GM21786 (cell line): ENCODE data around the gene MINDY4.

Source experiments
- ATAC-seq: cut with Tn5 transposase; IDR thresholded peaks from one replicate; pipeline ENCODE4 v1.9.1; 2021; ENCODE audit not compliant: unreplicated experiment

The MINDY4 gene

DNA sequence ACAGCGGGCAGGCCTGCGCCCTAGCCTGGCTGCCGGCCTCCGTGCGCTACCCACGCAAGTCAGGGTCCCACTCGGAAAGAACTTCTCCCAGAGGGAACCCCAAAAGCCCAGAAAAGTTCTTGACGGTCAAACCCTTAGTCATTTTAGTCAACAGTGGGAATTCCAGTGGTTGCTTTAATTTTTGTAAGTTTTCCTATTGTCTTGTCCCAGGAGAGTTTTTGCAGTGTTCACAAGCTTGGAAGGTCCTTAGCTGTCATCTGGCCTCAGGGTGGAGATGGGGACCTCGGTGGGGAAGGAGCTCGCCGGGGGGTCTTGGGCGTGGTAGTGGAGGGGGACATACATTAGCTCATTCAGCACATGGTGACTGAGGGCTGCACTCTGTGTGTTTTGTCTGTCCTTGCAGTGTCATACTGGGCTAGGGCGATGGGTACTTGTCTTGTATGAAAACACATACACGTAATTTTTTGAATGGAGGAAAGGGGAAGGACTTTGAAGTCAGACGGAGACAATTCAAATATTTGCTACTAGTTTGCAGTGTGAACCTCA, 736 bp downstream of the MINDY4 start:
- ATAC-seq, result peak; percentile 16

GRCh38 chr7:30772984-30773383, 1.8 kb downstream of the MINDY4 start:
- ATAC-seq, result no peak

DNA sequence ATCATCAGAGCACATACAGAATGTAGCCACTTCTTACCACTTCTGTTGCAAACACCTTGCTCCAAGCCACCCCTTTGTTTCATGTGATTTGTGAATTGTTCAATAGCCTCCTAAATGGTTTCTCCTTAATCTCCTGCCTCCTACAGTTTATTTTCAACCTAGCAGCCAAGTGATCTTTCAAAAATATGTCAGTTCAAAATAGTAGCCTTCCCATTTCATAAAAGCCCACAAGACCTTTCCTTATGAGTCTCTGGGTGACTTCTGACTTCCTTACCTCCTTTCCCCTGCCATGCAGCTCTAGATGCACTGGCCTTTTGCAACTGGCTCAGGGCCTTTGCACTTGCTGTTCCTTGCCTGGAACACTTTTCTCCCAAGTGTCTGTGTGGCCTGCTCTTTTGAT, 4.8 kb downstream of the MINDY4 start:
- ATAC-seq, result no peak

DNA sequence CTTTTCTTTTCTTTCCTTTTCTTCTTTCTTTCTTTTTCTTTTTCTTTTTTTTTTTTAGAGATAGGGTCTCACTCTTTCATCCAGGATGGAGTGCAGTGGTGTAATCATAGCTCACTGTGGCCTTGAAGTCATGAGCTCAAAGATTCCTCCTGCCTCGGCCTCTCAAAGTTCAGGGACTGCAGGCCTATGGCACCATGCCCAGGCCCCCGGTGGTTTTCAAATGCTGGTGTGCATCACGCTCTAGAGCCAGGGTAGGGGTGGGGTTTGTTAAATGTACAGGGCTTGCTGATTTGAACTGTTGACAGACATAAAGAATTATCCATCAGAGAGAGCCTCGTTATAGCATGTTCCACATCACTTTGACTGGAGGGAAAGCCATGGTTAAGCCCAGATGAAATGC, 5.8 kb downstream of the MINDY4 start:
- ATAC-seq, result no peak

GRCh38 chr7:30778255-30779025, 7.2 kb downstream of the MINDY4 start:
- no peak for ATAC-seq

DNA sequence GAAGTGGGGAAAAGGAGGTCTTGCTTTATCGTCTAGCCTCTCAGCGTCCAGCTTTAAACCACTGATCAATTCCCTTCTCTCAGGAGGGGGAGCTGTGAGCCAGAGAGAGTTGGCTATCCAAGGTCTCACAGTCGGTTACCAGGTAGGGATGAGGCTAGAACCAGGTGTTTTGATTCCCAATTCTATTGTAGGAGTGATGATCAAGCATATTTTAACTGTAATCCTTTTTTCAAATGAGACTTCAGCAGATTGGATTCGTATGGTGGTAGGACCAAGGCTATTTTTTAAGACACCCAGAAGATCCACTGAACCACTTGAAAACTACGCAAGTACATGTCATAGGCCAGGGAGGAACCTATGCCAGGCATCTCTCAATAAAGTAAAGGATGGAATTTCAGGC, 8.4 kb downstream of the MINDY4 start:
- no peak for ATAC-seq

DNA sequence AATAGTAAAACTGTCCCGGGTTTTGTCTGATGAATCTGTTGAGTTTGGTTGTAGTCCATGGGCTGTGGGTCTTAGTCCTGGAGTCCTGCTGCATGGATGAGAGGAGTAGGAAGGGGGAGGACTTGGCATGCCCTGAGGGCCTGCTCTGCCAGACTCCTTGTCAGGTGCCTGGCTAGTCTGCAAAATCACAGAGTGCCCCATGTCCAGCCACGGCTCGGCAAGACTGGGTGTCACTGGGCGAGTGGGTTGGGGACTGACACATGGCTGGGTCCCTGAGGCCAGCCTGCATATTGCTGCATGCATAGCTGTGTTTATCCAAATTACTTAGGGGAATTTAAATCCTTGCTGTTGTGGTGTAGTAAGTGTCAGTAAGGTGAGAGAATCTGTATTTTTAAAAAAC, 9.7 kb downstream of the MINDY4 start:
- no peak for ATAC-seq

DNA sequence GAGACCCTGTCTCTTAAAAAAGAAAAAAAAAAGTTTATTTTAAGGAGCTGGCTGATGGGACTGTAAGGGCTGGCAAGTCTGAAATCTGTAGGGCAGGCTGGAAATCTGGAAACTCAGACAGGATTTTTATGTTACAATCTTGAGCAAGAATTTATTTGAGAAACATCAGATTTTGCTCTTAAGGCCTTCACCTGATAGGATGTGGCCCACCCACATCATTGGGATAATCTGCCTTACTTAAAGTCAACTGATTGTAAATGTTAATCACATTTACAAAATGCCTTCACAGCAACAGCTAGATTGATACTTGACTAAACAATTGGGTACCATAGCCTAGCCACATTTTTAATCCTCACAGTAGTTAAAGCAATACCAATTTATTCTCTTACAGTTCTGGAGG, 11.5 kb downstream of the MINDY4 start:
- ATAC-seq, result no peak

GRCh38 chr7:30785786-30786185, 14.6 kb downstream of the MINDY4 start:
- ATAC-seq, result no peak

DNA sequence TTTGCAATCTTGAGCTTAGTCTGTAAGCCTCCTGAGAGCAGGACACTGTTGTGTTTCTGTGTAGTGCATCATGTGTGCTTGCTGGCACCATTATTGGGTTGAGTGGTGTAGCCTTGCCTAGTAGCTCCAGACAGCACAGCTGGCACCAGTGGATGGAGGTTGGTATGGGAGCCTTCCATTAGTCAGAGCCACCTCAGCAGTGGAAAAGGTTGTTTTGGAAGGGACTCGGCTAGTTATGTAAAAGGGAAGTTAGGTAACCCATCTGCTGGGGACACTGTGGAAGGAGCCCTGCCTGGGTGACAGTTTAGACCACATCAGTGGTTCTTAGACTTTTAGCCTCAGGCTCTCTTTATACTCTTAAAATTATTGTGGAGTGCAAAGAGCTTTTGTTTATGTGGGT, 16.3 kb downstream of the MINDY4 start:
- ATAC-seq, result no peak

DNA sequence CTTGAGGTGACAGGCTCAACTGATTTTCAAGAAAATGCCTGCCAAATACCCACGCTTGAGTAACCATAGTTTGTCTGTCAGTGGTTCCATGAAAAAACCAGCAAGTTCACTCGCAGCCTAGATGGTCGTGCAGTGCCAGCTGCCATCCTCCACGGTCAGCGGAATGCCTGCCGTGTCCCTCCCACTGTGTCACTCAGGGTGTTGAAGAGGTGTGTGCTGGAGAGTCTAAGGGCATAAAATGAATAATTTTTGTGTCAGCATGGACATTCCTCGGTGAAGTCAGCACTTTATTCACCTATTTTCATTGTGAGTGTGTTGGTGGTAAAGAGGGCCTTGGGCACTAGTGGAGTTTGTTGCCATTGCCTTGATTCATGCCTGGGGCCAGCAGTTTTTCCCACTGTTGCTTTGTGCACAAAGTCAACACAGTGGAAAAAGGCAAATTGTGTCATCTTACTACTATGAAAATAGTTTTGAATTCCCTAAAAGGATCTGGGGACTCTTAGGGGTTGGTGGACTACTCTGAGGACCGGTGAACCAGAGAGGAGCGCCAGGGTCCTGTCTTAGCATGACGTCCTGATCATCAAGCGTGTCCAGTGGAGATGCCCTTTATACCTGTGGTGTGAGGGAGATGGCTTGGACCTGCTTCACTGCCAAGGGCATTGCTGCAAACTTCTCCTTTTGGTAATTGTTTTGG, 17.6 kb downstream of the MINDY4 start:
- no peak for ATAC-seq

DNA sequence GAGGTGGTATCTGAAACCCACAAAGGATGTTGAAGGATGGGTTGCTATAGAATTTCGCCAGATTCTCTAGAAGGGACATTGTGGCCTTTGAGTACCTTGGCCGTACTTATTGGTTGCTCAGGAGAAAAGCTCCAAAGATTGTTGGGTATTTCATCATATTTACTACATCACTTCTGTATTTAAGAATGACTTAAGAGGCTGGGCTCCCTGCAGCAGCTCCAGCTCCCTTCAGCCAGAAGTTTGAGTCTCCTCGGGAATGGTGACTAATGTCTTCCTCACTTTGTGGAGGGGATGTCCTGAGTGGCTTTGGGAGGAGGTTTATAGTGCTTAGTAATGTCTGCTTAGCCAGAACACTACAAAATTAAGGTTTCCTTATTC, 18.1 kb downstream of the MINDY4 start:
- ATAC-seq, result no peak

DNA sequence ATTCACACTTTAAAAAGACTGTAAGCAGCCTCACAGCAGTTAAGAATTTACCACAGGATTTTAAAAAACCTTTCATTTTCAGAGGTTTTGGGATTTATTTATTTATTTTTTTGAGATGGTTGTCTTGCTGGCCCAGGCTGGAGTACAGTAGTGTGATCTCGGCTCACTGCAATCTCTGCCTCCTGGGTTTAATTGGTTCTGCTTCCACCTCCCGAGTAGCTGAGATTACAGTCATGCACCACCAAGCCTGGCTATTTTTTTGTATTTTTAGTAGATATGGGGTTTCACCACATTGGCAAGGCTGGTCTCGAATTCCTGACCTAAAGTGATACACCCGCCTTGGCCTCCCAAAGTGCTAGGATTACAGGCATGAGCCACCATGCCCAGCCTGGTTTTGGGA, 19.1 kb downstream of the MINDY4 start:
- ATAC-seq, result no peak

- ATAC-seq, result no peak
Observed at GRCh38 chr7:30791114-30791513, 19.9 kb downstream of the MINDY4 start.

GRCh38 chr7:30795161-30795948, 24.1 kb downstream of the MINDY4 start:
- ATAC-seq, result peak; percentile 16

DNA sequence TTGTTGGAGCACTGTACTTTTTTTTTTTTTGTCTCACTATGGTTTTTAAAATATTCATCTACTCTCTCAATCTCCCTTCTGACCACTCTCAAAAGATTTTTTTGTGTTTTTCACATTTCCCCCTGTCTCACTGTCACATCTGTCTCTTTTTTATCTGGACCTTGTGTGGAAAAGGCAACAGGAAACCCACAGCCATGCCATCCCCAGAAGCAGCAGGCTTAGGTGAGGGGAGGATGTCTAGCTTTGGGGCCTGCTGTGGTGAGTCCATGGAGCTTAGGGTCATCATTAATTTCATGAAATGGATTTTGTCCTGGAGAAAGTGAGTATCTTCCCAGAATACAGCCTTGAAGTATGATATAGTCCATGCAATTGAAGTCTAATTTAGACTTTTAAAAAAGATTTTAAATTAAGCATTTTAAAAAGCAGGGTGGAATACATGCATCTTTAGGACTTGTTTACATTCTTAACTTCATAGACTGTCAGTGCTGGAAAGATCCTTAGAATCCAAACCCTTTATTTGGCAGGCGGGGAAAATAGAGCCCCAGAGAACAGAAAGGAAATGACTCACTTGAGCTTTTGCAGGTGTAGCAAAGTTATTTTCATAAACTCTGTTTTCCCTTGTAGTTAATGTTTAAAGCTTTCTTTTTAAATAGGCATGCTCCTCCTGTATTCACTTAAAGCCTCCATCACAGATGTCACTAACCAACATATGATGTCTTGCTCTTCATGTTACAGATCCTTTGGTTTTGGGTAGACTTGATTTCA, 25.1 kb downstream of the MINDY4 start:
- ATAC-seq, result no peak

DNA sequence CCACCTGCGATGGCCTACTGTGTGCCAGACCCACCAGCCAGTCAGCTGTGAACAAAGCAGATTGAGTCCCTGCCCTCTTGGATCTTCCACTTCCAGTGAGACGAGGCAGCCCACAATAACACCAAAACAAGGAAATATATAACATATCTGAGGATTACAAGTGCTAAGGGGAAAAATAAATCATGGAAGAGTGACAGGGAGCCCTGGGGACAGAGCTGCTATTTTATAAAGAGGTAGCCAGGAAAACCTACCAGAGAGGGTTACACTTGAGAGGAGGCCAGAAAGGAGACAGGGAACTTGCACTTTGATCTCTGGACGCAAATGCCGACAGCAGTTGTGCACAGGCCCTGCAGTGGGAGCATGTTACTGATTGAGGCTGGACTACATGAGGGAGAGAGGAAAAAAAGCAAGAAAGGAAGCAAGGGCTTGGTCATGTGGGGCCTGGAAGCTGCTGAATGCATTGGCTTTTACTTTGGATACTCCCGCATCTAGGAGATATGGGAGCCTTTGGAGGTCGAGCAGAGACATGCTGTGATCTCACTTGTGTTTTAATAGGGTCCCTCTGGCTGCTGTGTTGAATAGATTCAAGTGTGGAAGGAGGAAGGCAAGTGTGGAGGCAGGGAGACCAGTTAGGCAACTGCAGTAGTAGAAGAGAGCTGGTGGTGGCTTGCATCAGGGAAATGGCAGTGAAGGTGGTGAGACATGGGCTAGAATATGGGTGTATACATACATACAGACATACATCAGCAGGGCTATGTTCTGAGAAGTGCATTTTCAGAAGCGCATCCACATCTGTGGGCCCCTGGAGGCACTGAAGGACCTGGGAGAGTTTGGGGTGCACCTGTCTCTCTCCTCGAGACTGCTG, 26.2 kb downstream of the MINDY4 start:
- ATAC-seq, result no peak

- ATAC-seq, result peak; percentile 71
Observed at GRCh38 chr7:30799206-30799975, 28.2 kb downstream of the MINDY4 start.

DNA sequence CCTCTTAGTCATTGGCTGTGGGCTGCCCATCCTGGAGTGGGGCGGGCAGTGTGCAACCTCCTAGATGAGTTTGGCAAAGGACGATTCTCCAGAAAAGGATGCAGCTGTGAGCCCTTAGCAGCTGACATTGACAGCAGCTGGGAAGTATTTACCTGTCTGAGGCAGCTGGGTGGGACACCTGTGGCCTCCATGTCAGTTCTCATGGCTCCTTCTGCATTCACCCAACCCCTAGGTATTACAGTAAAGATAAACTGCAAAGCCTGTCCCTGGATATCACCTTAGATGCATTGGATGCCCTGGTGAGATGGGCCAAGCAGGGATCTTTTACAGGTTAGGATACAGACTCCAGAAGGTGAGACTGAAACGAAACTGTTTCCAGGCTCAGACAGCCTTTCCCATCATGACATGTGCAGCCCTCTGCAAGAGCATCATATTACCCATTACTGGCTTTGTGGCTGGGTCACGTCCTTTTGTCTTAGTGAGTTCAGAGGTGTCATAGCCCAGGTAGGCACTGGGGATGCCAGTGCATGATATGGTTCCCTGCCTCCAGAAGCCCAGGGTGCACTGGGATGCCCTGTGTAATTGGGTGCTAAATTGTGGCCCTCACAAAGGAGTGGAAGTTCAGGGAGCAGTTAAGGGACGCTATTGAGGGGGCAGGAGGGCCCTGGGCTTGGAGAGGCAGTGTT, 28.9 kb downstream of the MINDY4 start:
- ATAC-seq, result peak; percentile 3
